ENCODE results near the gene SPAG7. TPM values are rescaled to one million over a fixed set of nuclear protein-coding genes. Genes with fewer than 3 reads are reported as not detected.
A peak's percentile ranks its signal among the peaks of the same experiment; 100 is the strongest.

SPAG7 gene
- total and polyA plus RNA-seq, 2 of the 8 experiments (the other 6 are each of a cell fraction or from before 2014, with no cell fraction given): 74.2 to 81.9 TPM

GRCh38 chr17:4997302-4998026 is 29.8 kb upstream of the SPAG7 start, which contains the start of the genes INCA1 and KIF1C (continued):
- TF ChIP-seq ZNF274 (IDR thresholded peaks at IDR 0.05; ENCODE audit: borderline replicate concordance, extremely low read depth, low read length): no peak
- no peak for TF ChIP-seq NRF1 (IDR thresholded peaks at IDR 0.05; ENCODE audit: low read depth, low read length)
- no peak for TF ChIP-seq GTF2F1 (IDR thresholded peaks at IDR 0.05; ENCODE audit: borderline replicate concordance, low read depth, low read length)
- peak; percentile 25 for TF ChIP-seq KDM4A (IDR thresholded peaks at IDR 0.05; ENCODE audit: low read depth, low read length, severe bottlenecking)
- TF ChIP-seq NANOG (IDR thresholded peaks at IDR 0.05; ENCODE audit: insufficient read depth, low read depth, low read length, poor library complexity, severe bottlenecking): no peak
- no peak for TF ChIP-seq GABPA (IDR thresholded peaks at IDR 0.05; ENCODE audit: borderline replicate concordance, insufficient read depth, low read length)
- 0 out of 2 replicates have a peak, but pooled peaks have one; percentile 6 for TF ChIP-seq YY1 (IDR thresholded peaks at IDR 0.05; ENCODE audit: low read depth, low read length)
- no peak for TF ChIP-seq SIRT6 (IDR thresholded peaks at IDR 0.05; ENCODE audit: low read length)
- TF ChIP-seq CTCF (IDR thresholded peaks at IDR 0.05; ENCODE audit: control extremely low read depth in 1 of 3, insufficient read depth in 1 of 3, low read depth in 1 of 3, low read length in 3 of 3): no peak
- TF ChIP-seq SAP30 (IDR thresholded peaks at IDR 0.05; ENCODE audit: insufficient read depth, insufficient replicate concordance, low read length): no peak
- TF ChIP-seq TCF12 (IDR thresholded peaks at IDR 0.05; ENCODE audit: low read depth, low read length): no peak
- no peak for TF ChIP-seq RBBP5 (IDR thresholded peaks at IDR 0.05; ENCODE audit: borderline replicate concordance, low read depth, low read length)
- TF ChIP-seq POLR2A (IDR thresholded peaks at IDR 0.05; ENCODE audit: control extremely low read depth in 1 of 2, low read depth in 2 of 2, low read length in 2 of 2): no peak; a peak in 1 of 3 replicates
- no peak for TF ChIP-seq POLR2AphosphoS5 (IDR thresholded peaks at IDR 0.05; ENCODE audit: low read depth, low read length)
- no peak for TF ChIP-seq RXRA (IDR thresholded peaks at IDR 0.05; ENCODE audit: insufficient read depth, low read depth, low read length)
- TF ChIP-seq ATF3 (IDR thresholded peaks at IDR 0.05; ENCODE audit: insufficient read depth, low read depth, low read length): no peak
- no peak for TF ChIP-seq CEBPB (IDR thresholded peaks at IDR 0.05; ENCODE audit: low read depth, low read length)
- no peak for TF ChIP-seq RFX5 (IDR thresholded peaks at IDR 0.05; ENCODE audit: borderline replicate concordance, low read depth, low read length)
- no peak for TF ChIP-seq KDM1A (IDR thresholded peaks at IDR 0.05; ENCODE audit: borderline replicate concordance, low read length)
- TF ChIP-seq PHF8 (conservative IDR thresholded peaks at IDR 0.05; ENCODE audit: low read depth, low read length): peak; percentile 60
- no peak; a peak in 1 of 4 replicates for TF ChIP-seq SIN3A (conservative IDR thresholded peaks at IDR 0.05 in 1 of 2, IDR thresholded peaks at IDR 0.05 in 1 of 2; ENCODE audit: low read depth in 1 of 2, low read length in 2 of 2)
